Forelimb muscle (tissue), 1 donor: ENCODE data around the gene PWWP2B. TPM values are rescaled to one million over a fixed set of nuclear protein-coding genes. Genes with fewer than 3 reads are reported as not detected.

Source experiments
- polyA plus RNA-seq: library from polyadenylated mRNA; unstranded; fragments of 120-200 nt; gene quantifications from one replicate; pipeline ENCODE4 v1.2.1, GENCODE V29; 2013; ENCODE audit not compliant: insufficient read length

PWWP2B gene
- polyA plus RNA-seq, 1 donor, result 13.0 TPM

Other genes with a start within 250 kb of the PWWP2B start
- gene DPYSL4, start 210.3 kb upstream of the PWWP2B start, polyA plus RNA-seq, result 1.3 TPM
- 10.3 TPM for gene STK32C, start 89.2 kb upstream of the PWWP2B start, polyA plus RNA-seq
- 7.3 TPM for gene LRRC27, start 65.0 kb upstream of the PWWP2B start, polyA plus RNA-seq
- gene INPP5A, start 140.6 kb downstream of the PWWP2B start, polyA plus RNA-seq, result 51.2 TPM